Type B pancreatic cell (in vitro differentiated cells): ENCODE data around the gene SPATA13. TPM values are rescaled to one million over a fixed set of nuclear protein-coding genes. Genes with fewer than 3 reads are reported as not detected.

ENCODE experiments used
- DNase-seq: peaks from one replicate; pipeline ENCODE4 v3.0.0; 2021; ENCODE audit warnings: mixed read lengths; ENCODE audit not compliant: unreplicated experiment; ENCODE audit errors: extremely low spot score
- H3K27ac Mint-ChIP-seq: 2 replicates; pipeline ENCODE4 v1.8.0; 2021; ENCODE audit warnings: mild to moderate bottlenecking, mixed read lengths
- H3K27me3 Mint-ChIP-seq: 2 replicates; pipeline ENCODE4 v1.8.0; 2021; ENCODE audit warnings: mixed read lengths
- H3K36me3 Mint-ChIP-seq: 2 replicates; pipeline ENCODE4 v1.8.0; 2021; ENCODE audit warnings: mixed read lengths
- H3K4me1 Mint-ChIP-seq: one replicate; pipeline ENCODE4 v1.8.0; 2021; ENCODE audit warnings: mixed read lengths; ENCODE audit not compliant: unreplicated experiment
- H3K4me3 Mint-ChIP-seq: 2 replicates; pipeline ENCODE4 v1.8.0; 2021; ENCODE audit warnings: mild to moderate bottlenecking, mixed read lengths
- H3K9me3 Mint-ChIP-seq: 2 replicates; pipeline ENCODE4 v1.8.0; 2021; ENCODE audit warnings: mixed read lengths
- CTCF ChIP-seq: fragments of 200-600 bp; sonication (generic); conservative IDR thresholded peaks from 2 replicates; pipeline ENCODE4 v1.5.0; 2021; ENCODE audit warnings: antibody characterized with exemption, mild to moderate bottlenecking
- total RNA-seq: library from RNA; stranded (reverse); gene quantifications from 2 replicates; pipeline ENCODE4 v1.2.1, GENCODE V29; 2021; ENCODE audit warnings: low replicate concordance

The SPATA13 gene
- total RNA-seq, 1 donor from 2014 or later: 22.0 TPM

- H3K4me3 Mint-ChIP-seq: no peak overlapping the region
- H3K4me1 Mint-ChIP-seq: no peaks in the 10 kb centered on the region
- no peak for DNase-seq
- H3K9me3 Mint-ChIP-seq: no peaks in the 10 kb centered on the region
- peaks cover 11% of the 10 kb centered on the region for H3K36me3 Mint-ChIP-seq
- no peaks in the 10 kb centered on the region for H3K27me3 Mint-ChIP-seq
- TF ChIP-seq CTCF: no peak
- no peak overlapping the region for H3K27ac Mint-ChIP-seq
Measured at GRCh38 chr13:24252136-24252535, 91.6 kb downstream of the SPATA13 start.

GRCh38 chr13:24253520-24254145 is 93.1 kb downstream of the SPATA13 start:
- no peaks in the 10 kb centered on the region for H3K27me3 Mint-ChIP-seq
- TF ChIP-seq CTCF: no peak
- no peak overlapping the region for H3K27ac Mint-ChIP-seq
- no peak overlapping the region for H3K4me3 Mint-ChIP-seq
- no peaks in the 10 kb centered on the region for H3K4me1 Mint-ChIP-seq
- peaks cover 11% of the 10 kb centered on the region for H3K36me3 Mint-ChIP-seq
- no peak for DNase-seq
- H3K9me3 Mint-ChIP-seq: no peaks in the 10 kb centered on the region

- Mint-ChIP-seq H3K9me3 (no peaks in the 10 kb centered on the region), H3K4me3 (no peak overlapping the region), H3K36me3 (peaks cover 11% of the 10 kb centered on the region), H3K27me3 (no peaks in the 10 kb centered on the region), H3K4me1 (no peaks in the 10 kb centered on the region), H3K27ac (no peak overlapping the region)
- TF ChIP-seq CTCF: no peak
- DNase-seq: no peak
Measured at GRCh38 chr13:24254146-24254841, 93.8 kb downstream of the SPATA13 start.

- no peak for TF ChIP-seq CTCF
- no peak for DNase-seq
- no peaks in the 10 kb centered on the region for H3K9me3 Mint-ChIP-seq
- no peak overlapping the region for H3K27ac Mint-ChIP-seq
- peaks cover 4% of the 10 kb centered on the region for H3K36me3 Mint-ChIP-seq
- H3K27me3 Mint-ChIP-seq: no peaks in the 10 kb centered on the region
- H3K4me1 Mint-ChIP-seq: no peaks in the 10 kb centered on the region
- H3K4me3 Mint-ChIP-seq: no peak overlapping the region
Measured at GRCh38 chr13:24257497-24257896, 97.0 kb downstream of the SPATA13 start.

- H3K27me3 Mint-ChIP-seq: no peaks in the 10 kb centered on the region
- DNase-seq: no peak
- no peaks in the 10 kb centered on the region for H3K36me3 Mint-ChIP-seq
- no peak for TF ChIP-seq CTCF
- no peaks in the 10 kb centered on the region for H3K4me1 Mint-ChIP-seq
- H3K9me3 Mint-ChIP-seq: no peaks in the 10 kb centered on the region
- H3K27ac Mint-ChIP-seq: no peak overlapping the region
- no peak overlapping the region for H3K4me3 Mint-ChIP-seq
Measured at GRCh38 chr13:24261566-24261965, 101.0 kb downstream of the SPATA13 start.
